Measurements from ENCODE around the gene RNGTT. TPM values are rescaled to one million over a fixed set of nuclear protein-coding genes. Genes with fewer than 3 reads are reported as not detected.
"Not testable (repeated sequence)": the region's sequence is repeated elsewhere in the genome, so short reads cannot be mapped to it uniquely, and the experiment has no call there.

The RNGTT gene
- polyA plus RNA-seq, 3 donors: 1.7 to 5.6 (median 3.7) TPM

GRCh38 chr6:88920088-88920487 is 43.3 kb downstream of the RNGTT start:
- 92 to 95% (median 92%) methylated on average over 2 of the region's 2 CpGs for WGBS, 3 donors
- H3K27ac ChIP-seq (ENCODE audit: low read depth, low read length): no peak overlapping the region

- 78 to 82% (median 79%) methylated on average over 1 of the region's 1 CpG for whole genome bisulfite sequencing, 3 donors
These were observed 44.4 kb downstream of the RNGTT start for GRCh38 chr6:88919032-88919431.

GRCh38 chr6:88916615-88917208 is 46.7 kb downstream of the RNGTT start:
- H3K27ac ChIP-seq (ENCODE audit: low read depth, low read length): no peak overlapping the region
- 53 to 76% (median 73%) methylated on average over 1 of the region's 1 CpG for WGBS, 3 donors

More at GRCh38 chr6:88919032-88919431, 44.4 kb downstream of the RNGTT start:
- no peak overlapping the region for H3K27ac ChIP-seq (ENCODE audit: low read depth, low read length)

GRCh38 chr6:88914895-88915598 is 48.4 kb downstream of the RNGTT start:
- 80 to 97% (median 96%) methylated on average over 3 of the region's 3 CpGs for WGBS, 3 donors
- H3K27ac ChIP-seq (ENCODE audit: low read depth, low read length): no peak overlapping the region

GRCh38 chr6:88914180-88914579 is 49.2 kb downstream of the RNGTT start:
- no peak overlapping the region for H3K27ac ChIP-seq (ENCODE audit: low read depth, low read length)
- 96% methylated on average over 4 of the region's 4 CpGs for WGBS, 3 donors

GRCh38 chr6:88913471-88913870 is 49.9 kb downstream of the RNGTT start:
- 97% methylated on average over 3 of the region's 3 CpGs for WGBS, 3 donors

GRCh38 chr6:88910922-88911778 is 52.3 kb downstream of the RNGTT start:
- 58 to 80% (median 77%) methylated on average over 7 of the region's 7 CpGs for WGBS, 3 donors
- H3K27ac ChIP-seq (ENCODE audit: low read depth, low read length): no peak overlapping the region

More at GRCh38 chr6:88913471-88913870, 49.9 kb downstream of the RNGTT start:
- no peak overlapping the region for H3K27ac ChIP-seq (ENCODE audit: low read depth, low read length)

GRCh38 chr6:88908598-88909548 is 54.5 kb downstream of the RNGTT start:
- 71 to 87% (median 75%) methylated on average over 9 of the region's 9 CpGs for WGBS, 3 donors

GRCh38 chr6:88907148-88907547 is 56.3 kb downstream of the RNGTT start:
- 48 to 82% (median 50%) methylated on average over 2 of the region's 2 CpGs for WGBS, 3 donors
- H3K27ac ChIP-seq (ENCODE audit: low read depth, low read length): not testable (repeated sequence)

More at GRCh38 chr6:88908598-88909548, 54.5 kb downstream of the RNGTT start:
- H3K27ac ChIP-seq (ENCODE audit: low read depth, low read length): no peak overlapping the region

- no peak overlapping the region for H3K27ac ChIP-seq (ENCODE audit: low read depth, low read length)
- WGBS, 3 donors: 97 to 99% (median 98%) methylated on average over 2 of the region's 2 CpGs
These were observed 63.7 kb downstream of the RNGTT start for GRCh38 chr6:88899569-88900316.

GRCh38 chr6:88895911-88896310 is 67.5 kb downstream of the RNGTT start:
- no peak overlapping the region for H3K27ac ChIP-seq (ENCODE audit: low read depth, low read length)

GRCh38 chr6:88890860-88891845 is 72.3 kb downstream of the RNGTT start:
- WGBS, 3 donors: 88 to 94% (median 92%) methylated on average over 5 of the region's 5 CpGs
- H3K27ac ChIP-seq (ENCODE audit: low read depth, low read length): no peak overlapping the region

More at GRCh38 chr6:88895911-88896310, 67.5 kb downstream of the RNGTT start:
- 93 to 98% (median 94%) methylated on average over 2 of the region's 2 CpGs for WGBS, 3 donors

- H3K27ac ChIP-seq (ENCODE audit: low read depth, low read length): no peak overlapping the region
- WGBS, 3 donors: 74 to 82% (median 77%) methylated on average over 3 of the region's 3 CpGs
These were observed 73.0 kb downstream of the RNGTT start for GRCh38 chr6:88890394-88890793.

- H3K27ac ChIP-seq (ENCODE audit: low read depth, low read length): no peak overlapping the region
These were observed 79.1 kb downstream of the RNGTT start for GRCh38 chr6:88884361-88884760.

GRCh38 chr6:88882536-88882935 is 80.9 kb downstream of the RNGTT start:
- no peak overlapping the region for H3K27ac ChIP-seq (ENCODE audit: low read depth, low read length)
- 89 to 99% (median 96%) methylated on average over 2 of the region's 2 CpGs for WGBS, 3 donors

GRCh38 chr6:88881451-88881850 is 82.0 kb downstream of the RNGTT start:
- 47 to 48% (median 47%) methylated on average over 1 of the region's 1 CpG for WGBS, 3 donors
- no peak overlapping the region for H3K27ac ChIP-seq (ENCODE audit: low read depth, low read length)
